Right ventricle myocardium inferior (tissue), 1 donor: Measurements from ENCODE around the gene RASSF4. TPM values are rescaled to one million over a fixed set of nuclear protein-coding genes. Genes with fewer than 3 reads are reported as not detected.

Experiments used
- ATAC-seq: fragments of 200-7000 bp; cut with Tn5 transposase; one replicate; pipeline ENCODE4 v1.9.1; 2020; ENCODE audit warnings: mild to moderate bottlenecking, moderate library complexity
- DNase-seq: peaks from one replicate; pipeline ENCODE4 v3.0.0; 2021; ENCODE audit errors: missing footprints
- intact Hi-C: fragments of 100-400 bp; cut with DNase I; formaldehyde crosslinking; loops from one replicate; pipeline ENCODE4 v1.11.0; 2022
- total RNA-seq: library from RNA; stranded (reverse); fragmentation: NEBNext Ultra II Directional; extraction: Animal tissue kit (Norgen Biotek cat#: 25700); gene quantifications from one replicate; pipeline ENCODE4 v1.2.1, GENCODE V29; 2021
- donor health status: DM: no; HTN: yes; CAD: no; lungs with severe emphysema.

RASSF4 gene
- total RNA-seq, 1 donor from 2014 or later, result 91.5 TPM

DNA sequence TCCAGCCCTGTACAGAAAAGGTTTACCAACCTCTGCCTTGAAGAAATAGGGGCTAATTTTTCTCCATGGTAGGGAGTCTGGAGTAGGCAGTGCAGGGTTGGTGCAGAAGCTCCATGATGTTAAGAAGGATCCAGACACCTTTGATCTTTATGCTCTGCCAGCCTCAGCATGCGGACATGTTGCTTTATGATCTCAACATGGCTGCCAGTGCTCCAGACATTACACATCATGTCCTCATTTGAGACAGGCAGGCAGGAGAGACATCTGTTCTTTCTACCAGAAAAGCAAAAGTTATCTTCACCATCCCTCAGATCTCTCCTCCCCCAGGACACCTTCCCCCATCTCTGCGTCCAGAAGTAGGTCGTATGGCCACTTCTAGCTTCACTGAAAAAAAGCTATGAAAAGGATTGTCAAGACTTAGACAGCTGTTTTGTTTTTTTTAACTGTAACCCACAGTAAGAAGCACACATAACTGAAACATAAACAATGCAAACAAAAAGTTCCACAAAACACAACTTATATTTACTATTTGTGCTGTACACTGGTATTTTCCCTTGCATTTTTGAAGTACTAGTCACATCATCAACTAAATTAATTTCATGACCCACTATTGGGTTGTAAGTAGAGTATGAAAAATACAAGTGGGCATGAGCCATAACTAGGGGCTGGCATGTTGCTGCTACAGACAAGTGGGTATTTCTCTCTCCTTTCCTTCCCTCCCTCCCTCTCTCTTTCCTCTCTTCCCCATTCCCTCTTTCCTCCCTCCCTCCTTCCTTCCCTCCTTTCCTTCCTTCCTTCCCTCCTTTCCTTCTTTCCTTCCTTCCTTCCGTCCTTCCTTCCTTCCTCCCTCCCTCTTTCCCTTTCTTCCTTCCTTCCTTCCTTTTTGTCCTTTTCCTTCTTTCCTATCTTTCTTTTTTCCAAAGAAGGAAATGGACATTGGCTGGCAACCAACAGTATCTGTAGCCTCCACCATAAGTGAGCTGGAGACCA, 2.6 kb upstream of the RASSF4 start:
- intact Hi-C loops, result no loop called here
- DNase-seq, result no peak
- ATAC-seq, result no peak

DNA sequence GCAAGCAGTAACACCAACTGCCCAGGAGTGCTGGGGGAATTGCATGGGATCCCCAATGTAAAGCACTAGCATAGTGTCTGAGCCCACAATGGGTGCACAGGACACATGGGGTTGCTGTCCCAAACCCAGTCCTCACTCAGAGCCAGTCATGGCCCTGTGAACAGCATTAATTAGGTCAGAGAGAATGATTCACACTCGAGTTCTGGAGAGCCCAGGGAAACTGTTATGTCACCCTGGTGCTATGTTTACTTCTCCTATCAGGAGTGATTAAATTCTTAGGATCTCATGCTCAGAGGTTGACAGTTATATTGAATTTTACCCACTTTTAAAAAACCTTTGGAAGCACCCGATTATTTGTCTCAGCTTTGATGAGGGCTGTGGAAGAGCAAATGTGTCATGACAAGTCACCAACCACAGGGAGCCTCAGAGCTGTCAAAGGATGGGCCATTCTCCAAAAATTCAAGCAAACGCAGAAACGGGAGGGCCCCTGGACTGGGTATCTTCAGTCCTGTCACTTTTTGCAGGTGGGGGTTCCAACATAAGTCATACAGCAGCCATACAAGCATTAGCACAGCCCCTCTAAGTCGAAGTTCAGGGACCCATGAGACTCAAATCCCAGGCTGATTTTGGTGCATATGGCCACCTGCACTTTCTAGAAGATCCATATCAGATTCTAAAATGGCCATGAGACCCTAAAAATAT, 1.3 kb upstream of the RASSF4 start:
- ATAC-seq (peak; percentile 56), DNase-seq (peak; percentile 61)
- intact Hi-C loops, result no loop called here

DNA sequence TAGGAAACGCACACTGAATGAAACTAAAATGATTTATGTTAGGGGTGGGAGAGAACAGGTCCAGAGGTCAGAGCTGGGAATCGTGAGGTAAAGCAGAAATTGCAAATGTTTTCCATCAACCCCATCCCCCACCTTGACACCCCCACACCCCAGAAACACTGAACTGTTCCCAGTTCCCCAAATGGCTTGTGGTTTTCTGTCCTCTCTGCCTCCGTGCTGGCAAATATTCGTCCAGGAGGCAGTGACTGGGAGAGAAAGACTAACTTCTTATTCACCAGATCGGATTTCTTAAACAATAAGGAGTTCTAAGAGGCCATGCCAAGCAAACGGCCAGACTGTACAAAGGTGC, 730 bp upstream of the RASSF4 start:
- intact Hi-C loops, result no loop called here
- DNase-seq (no peak), ATAC-seq (no peak)

DNA sequence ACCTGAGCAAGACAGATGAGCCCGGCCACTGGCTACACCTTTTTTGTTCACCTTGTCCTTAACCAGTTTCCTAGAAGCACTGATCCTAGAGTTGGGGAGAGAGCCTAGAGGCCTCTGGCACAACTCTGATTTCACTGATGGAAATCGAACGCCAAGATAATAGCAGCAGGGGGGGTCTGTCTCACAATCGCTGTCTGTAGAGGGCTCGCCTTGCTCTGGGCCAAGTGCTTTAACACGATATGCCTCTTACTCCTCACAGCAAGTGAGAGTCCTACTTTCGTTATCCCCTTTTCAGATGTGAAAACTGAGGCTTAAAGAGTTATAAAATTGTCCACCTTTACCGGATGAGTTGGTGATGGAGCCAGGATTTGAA, 472 bp downstream of the RASSF4 start:
- intact Hi-C loops, result loop anchor here (2.0 kb wide), 1 partner anchor 17 kb away; no protein-coding TSS in a partner anchor
- DNase-seq, result no peak
- no peak for ATAC-seq

DNA sequence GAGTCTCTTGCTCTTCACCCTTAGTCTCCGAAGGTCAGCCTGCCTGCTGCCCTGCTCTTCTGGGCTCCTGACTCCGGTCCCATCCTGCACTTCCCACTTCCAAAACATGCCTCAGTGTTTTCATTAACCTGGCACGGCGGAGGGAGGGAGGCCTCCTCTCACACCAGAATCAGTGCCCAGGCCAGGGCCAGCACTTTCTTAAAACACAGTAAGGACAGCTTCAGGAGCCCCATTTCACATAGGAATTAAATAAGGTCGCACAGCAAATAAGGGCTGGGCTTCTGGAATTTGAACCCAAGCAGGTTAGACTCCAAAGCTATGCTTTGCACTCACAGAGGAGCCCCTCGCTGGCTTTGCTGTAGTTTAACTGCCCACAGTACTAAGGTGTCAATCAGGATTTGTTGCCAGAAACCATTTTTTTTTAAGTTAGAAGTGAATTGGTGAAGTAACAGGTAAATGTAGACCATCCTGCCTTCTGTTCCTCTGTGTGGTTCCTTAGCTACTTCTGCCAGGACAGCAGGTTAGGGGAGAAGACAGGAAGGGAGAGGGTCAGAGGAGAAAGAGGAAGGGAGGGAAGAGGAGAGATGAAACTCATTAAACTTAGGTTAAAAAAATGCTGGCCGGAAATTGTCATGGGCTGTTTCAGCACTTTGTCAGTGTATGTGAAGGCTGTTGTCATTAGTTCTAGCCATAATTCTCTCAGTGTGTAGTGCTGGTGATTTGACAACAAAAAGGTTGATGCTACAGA, 1.1 kb downstream of the RASSF4 start:
- no peak for ATAC-seq
- peak; percentile 17 for DNase-seq
- intact Hi-C loops, result loop anchor here (2.0 kb wide), 1 partner anchor 16 kb away; no protein-coding TSS in a partner anchor

DNA sequence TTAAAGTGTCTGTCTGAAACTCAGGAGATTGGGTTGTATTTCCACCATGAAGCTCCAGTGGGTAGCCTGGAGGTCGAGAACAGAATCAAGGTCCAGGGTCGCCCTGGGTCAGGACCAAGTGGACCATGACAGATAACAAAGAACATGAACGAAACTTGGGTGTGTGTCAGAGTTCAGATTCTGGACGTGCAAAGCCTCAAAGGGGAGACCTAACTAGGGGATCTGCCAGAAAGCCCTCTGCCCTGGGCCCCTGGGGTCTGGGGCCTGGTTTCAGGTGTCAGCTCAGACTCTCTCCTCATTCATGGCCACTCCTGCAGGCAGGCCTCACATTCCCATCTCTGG, 1.6 kb downstream of the RASSF4 start:
- intact Hi-C loops, result loop anchor here (2.0 kb wide), 1 partner anchor 16 kb away; no protein-coding TSS in a partner anchor
- DNase-seq (peak; percentile 8), ATAC-seq (no peak)

DNA sequence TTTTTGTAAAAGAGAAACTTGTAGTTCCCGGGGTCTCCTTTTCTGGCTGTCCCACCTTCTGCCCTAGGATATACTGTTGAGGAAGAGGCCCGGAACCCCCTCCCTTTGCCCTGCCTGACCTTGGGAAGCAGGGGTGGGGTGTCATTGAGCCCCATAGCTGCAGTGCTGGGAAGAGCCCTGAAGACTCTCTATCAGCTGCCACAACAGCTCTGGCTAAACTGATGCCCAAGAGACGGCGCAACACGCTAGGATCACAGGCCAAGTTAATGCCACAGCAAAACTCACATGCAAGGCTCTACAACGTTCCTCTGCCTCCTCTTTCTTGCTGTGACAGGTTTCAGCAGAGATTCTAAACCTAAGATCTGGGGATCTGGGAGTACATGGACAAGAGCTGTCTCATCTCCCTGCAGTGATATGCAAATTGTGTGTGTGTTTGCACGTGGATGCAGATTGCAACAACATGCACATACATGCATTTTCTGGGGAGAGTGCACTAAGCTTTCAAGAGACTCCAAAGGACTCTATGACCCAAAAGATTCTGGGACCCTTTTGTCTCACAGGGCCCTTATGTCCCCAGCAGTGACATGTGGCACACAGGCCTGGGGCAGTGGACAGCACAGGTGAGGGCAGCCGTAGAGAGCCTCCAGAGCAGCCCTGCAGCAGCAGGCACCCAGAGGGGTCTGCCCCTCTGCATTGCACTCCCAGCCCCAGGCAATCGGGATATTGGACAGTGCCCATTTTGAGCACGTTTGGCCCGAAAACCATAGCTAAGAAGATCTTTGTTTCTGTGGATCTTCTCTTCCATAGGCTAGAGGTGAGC, 2.5 kb downstream of the RASSF4 start:
- peak; percentile 21 for DNase-seq
- no peak for ATAC-seq
- intact Hi-C loops, result loop anchor here (2.0 kb wide), 1 partner anchor 15 kb away; no protein-coding TSS in a partner anchor

DNA sequence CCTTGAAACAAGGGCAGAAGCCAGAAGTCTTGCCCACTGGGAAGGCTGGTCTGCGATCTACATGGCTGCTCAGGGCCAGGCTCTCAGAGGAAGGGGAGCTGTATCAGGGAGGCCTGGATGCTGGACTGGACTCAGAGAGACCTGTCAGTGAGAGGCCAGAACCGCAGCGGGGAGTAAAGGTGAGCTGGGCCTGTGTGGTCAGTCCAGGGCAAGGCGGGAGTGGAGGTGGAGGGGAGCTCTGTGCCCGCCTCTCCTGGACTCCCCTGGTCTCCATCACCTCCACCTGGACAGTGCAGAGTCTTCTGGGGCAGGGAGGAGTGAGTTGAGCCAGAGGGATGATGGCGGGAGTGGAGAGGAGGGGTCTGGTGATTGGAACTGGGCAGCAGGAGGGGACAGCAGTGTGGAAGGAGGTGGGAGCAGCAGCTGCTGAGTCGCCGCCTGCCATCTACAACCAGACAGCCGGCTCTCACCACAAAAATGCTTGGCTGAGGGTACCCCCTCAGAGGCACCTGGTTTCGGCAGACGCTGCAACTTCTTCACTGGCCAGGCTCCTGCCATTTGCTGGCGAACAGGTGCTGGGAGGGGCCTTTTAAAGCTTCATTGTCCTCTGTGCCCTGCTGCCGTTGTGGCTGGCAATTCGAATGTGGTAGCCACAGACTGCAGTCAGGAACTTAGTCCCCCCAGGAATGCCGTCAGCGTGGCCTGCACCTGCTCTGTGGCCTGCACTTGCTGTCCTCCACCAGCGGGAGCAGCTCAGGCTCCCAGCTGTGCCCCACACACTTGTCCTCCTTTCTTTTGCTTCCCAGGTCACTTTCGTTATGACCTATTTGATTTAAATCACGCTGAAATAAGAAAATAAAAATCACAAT, 3.5 kb downstream of the RASSF4 start:
- ATAC-seq, result no peak
- DNase-seq, result peak; percentile 64
- intact Hi-C loops, result no loop called here

DNA sequence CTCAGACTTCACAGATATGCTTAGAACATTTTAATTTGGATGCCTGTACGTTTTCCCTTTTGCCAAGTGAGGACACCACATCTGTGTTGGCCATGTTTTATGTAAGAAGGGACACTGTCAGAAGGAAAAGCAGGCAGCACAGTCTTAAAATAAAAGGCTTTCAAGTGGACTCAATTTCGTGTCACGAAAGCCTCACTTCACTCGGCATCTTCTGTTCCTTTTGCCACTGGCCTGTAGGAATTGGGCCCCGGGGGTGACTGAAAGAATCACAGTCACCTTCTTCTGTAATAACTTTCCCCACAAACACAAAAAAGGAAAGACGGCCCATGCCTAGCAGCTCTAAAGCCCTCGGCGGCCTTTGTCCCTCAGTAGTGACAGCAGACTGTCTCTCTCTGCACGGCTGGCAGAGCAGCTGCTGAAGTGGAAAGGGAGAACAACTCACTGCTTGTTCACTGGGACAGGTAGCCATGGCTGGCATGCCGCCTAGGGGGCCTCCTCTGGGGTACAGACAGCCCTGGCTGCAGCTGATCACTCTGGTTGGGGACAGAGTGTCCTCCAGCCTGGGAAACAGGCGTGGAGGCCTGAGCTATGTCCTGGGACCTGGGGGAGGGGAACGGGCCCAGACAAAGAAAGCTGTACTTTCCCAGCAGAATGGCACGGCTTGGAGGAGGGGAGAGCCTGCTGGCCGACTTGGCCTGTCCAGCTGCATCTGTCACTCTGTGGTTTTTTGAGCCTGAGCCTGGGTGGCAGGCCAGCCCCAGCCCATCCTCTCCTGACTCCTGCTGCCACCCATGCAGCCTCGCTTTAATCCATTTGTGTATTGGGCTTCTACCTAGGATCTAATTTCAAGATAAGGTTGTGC, 4.4 kb downstream of the RASSF4 start:
- DNase-seq (peak; percentile 93), ATAC-seq (peak; percentile 61)
- intact Hi-C loops, result loop anchor here (1.0 kb wide), 1 partner anchor 32 kb away; no protein-coding TSS in a partner anchor

DNA sequence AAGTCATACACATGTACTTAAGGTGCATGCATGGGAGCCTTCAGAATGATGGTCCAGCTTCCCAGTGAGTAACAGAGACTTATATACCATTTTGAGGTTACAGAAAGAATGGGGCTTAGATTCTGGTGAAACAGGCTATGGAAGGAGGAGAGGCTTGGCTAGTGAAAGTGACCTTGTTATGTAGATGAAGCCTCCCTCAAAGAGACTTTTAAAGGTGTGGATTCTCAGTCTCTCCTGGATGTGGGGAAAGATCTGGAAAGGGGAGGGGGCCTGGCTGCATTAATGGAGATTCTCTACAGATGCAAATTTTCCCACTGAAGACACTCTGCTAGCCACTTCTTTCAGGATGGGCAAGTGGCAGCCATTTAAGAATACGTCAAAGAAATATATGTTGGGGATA, 5.5 kb downstream of the RASSF4 start:
- no peak for ATAC-seq
- DNase-seq, result no peak
- intact Hi-C loops, result no loop called here

DNA sequence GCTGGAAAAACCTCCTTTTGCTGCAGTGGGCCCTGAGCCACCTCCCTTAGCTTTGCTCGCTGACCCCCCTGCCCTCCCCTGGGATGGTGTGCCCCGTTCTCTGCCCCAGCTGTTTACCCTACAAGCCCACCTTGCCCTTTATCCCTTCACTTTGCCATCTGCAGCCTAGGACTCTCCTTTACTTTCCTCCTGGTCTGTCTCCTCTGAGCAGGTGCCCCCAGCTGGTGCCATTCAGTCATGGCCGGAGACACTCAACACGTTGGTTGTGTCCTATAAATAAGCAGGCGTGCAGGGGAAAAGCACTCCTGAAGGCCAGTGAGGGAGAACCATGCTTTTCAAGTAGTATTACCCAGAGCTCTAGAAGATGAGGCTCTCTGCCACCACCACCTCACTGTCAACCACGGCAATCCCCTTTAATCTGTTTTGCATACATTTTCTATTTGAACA, 6.1 kb downstream of the RASSF4 start:
- intact Hi-C loops, result no loop called here
- ATAC-seq (peak; percentile 12), DNase-seq (peak; percentile 26)

DNA sequence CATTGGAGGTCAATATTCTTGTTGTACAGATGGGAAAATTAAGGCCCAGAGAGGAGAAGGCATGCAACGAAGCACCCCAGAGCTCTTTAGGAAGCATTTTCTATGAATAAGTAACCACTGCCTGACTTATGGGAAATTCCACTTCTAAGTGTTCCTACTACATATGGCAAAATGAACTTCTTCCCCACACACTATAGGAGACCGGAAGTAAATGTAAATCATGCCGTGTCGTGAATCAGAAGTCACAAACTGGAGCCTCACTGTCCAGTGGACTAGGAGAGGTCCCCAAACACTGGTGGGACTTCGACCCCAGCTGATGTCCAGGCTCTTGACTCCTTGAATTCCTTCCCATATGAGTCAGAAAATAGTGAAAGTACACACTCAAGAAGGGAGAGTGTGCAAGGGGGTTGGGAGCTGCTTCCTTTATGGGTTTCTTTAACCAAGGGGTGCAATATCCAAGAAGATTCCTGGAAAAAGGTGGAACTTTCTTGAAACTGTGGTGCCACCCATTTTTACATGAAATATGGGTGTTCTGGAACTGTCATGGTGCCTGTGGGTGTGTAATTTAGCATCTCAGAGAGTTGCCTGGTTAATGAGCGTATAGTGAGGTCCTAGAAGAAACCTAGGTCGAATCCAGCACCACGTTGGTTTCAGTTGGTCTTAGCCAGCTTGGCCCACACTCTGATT, 6.7 kb downstream of the RASSF4 start:
- DNase-seq, result peak; percentile 2
- intact Hi-C loops, result no loop called here
- no peak for ATAC-seq

DNA sequence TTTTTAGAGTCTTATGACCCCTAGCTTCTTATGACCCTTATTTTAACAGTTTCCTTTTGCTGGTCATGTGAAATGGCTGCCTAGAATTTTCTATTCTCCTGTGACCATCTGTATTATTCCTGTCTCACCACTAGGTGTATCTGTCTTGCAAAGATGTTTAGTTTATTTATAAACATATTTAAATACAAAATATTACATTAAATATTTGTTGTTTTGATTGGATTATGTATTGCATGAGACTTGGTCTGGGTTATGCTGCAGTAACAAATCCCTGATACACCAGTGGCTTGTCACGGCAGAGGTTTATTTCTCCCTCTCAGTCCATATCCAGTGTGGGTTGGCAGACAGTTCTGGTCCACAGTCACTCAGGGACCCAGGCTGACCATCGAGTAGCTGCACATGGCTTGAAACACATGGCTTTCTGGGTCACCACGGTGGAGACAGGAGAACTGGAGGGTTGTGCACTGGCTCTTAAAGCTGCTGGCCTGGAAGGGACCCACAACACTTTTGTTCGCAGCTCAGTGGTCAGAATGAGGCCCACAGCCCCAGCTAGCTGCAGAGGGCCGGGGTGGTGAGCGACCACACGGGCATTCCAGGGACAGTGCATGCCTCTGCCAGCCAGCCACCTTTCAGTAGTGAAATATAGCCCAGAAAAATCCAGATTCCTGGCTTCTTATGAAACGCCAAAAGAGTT, 7.4 kb downstream of the RASSF4 start:
- intact Hi-C loops, result no loop called here
- DNase-seq, result peak; percentile 46
- ATAC-seq, result no peak

DNA sequence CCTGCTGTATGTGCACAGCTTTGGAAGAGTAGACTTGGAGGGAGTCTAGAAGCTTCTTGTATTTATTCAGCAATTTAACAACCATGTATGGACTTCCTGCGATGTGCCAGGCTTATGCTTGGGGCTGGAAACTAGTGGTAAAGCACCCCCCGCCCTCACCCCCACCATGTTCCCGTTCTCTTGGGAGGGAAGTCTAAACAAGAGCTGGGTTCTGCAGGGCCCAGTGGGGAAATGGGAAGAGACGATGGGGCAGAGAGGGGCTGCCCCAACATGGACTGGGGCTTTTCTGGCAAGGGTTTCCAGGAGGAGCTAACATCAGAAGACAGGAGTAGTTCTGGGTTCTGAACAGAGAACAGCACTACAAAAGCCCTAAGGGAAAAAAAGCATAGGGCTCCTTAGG, 8.0 kb downstream of the RASSF4 start:
- ATAC-seq (peak; percentile 3), DNase-seq (peak; percentile 67)
- intact Hi-C loops, result no loop called here

DNA sequence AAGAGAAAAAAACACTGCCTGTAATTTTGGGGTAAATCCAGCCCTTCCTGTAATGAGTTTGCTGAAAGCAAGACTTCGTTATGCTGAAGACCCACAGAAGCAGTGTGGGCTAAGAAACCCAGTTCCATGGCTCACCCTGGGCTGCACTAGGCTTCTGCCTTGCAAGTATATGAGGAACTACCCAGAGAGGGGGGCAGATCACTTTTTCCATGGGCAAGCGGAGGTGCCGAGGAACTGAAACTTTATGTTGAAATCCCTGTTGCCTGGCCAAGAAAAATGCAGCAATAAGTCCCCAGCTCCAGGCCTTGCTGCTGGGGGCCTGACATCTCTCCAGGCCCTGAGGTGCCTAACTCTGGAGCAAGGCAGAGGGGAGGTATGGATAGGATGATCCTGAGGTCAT, 8.5 kb downstream of the RASSF4 start:
- ATAC-seq (peak; percentile 34), DNase-seq (peak; percentile 71)
- intact Hi-C loops, result no loop called here
